Forelimb muscle (tissue), 1 donor: ENCODE results near the gene HNRNPH2. TPM values are rescaled to one million over a fixed set of nuclear protein-coding genes. Genes with fewer than 3 reads are reported as not detected.

ENCODE experiments used
- DNase-seq: peaks from one replicate; pipeline ENCODE4 v3.0.0-alpha.2; 2013; ENCODE audit warnings: low read depth
- polyA plus RNA-seq: library from polyadenylated mRNA; unstranded; fragments of 120-200 nt; gene quantifications from one replicate; pipeline ENCODE4 v1.2.1, GENCODE V29; 2013; ENCODE audit not compliant: insufficient read length

The HNRNPH2 gene, protein sequence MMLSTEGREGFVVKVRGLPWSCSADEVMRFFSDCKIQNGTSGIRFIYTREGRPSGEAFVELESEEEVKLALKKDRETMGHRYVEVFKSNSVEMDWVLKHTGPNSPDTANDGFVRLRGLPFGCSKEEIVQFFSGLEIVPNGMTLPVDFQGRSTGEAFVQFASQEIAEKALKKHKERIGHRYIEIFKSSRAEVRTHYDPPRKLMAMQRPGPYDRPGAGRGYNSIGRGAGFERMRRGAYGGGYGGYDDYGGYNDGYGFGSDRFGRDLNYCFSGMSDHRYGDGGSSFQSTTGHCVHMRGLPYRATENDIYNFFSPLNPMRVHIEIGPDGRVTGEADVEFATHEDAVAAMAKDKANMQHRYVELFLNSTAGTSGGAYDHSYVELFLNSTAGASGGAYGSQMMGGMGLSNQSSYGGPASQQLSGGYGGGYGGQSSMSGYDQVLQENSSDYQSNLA
- polyA plus RNA-seq: 58.0 TPM

DNA sequence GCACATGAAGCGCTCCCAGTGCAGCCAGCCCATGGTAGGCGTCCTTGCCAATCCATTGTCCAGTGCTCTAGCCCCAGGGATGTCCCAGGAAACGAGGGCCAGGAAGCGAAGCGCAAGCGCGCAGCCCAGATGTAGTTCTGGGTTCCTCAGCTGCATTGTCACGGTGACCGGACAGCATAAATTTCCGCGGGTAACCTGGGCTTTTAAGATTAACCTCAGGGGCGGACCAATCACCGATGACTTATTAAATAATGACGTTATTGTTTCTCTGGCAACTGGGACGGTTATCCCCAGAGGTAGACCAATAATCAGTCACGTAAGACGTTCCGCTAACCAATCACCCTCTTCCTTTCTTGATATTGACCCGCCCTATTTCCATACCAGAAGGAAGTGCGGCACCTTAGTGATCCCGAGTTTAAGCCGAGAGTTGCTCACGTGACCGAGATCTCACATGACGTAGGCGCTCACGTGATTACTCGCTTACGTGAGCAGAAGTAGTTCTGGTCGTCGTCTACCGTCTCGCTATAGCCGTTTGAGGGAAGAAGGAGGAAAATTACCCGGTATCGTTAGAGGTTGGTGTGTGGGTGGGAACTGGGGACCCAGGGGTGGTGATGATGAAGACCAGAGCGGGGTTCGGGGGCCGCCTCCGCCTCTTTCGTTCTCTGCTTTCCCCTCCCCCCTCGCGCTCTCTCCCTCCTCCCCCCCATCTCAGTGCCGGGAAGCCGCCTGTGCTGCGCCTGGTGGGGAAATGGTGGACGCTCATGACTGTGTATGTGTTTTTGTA is at the start of gene HNRNPH2, which contains the start of gene GLA:
HNRNPH2 (plus strand) TSS at position 475 of the 784 bp plus-strand sequence. CDS start 3,767 bp downstream, outside the sequence.
GLA (minus strand) TSS at position 178 of the 784 bp plus-strand sequence; CDS start at position 156, 22 bp downstream.
- DNase-seq: peak; percentile 96

DNA sequence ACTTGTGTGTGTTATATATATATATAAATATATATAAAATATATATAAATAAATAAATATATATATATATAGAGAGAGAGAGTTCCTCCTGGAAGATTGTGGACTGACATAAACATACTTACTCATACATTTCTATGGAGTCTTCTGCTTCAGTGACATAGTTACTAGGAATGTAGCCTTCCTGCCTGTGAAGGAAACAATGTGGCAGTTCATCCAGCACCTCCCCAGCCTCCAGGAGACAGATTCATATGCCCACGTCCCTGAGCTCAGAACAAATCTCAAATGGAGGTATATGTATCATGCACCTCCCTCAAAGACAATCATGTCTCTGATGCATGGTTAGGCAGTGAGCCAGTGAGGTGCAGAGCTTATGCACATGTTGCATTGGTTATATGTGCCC is 48.1 kb upstream of the HNRNPH2 start:
- DNase-seq: no peak

DNA sequence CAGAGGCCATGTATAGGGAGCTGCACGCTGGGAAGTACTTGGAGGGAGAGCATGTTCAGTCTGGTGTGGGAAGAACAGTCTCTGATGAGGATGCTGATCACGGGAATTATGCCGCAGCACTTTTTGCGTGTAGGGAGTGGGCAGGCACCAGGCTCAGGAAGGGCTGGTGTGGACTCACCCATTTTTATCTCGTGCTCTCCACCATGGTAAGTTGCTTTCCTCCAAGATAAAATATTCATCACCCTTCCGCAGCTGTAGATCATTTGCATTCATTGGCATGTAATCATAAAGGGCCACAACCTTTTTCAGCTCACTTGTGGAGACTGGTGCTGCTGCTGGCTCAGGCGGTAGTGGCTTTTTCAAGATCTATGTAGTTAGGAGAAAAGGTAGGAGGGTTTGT is 47.6 kb upstream of the HNRNPH2 start:
- no peak for DNase-seq

DNA sequence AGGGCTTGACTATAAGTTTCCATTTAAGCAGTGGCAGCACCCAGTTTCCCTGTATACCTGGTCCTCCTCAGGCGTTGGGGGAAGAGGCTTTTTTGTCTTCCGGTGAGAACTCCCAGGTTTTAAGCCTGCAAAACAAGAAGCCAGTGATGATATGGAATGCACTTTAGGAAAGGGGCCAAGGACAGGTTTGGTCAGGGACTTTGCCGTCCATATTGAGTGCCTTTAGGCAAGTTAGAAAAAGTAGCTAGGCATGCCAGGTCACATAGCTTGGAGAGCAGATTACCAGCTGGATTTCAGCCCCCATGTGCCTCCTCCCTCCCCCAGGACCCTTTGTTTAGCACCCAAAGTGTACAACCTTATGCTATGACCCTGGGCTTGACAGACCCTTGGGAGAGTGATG is 45.9 kb upstream of the HNRNPH2 start:
- no peak for DNase-seq

DNA sequence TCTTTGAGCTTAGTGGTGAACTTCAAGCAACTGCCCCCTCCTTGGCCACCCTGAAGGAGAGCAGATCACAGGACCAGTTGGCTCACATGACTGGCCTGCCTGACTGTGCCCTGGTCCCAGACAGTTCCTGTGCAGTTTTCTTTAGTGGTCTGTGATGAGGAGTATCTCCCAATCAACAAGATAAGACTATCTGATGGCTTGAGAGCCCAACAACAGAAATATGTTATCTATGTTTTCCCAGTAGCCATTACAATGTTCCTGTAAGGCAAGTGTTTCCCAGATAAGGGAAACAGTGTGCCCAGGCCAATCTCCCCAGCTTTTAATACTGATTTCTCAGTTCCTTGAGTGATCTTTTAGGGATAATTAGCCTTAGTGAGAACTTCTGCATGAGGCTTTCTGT is 45.3 kb upstream of the HNRNPH2 start:
- DNase-seq: no peak

DNA sequence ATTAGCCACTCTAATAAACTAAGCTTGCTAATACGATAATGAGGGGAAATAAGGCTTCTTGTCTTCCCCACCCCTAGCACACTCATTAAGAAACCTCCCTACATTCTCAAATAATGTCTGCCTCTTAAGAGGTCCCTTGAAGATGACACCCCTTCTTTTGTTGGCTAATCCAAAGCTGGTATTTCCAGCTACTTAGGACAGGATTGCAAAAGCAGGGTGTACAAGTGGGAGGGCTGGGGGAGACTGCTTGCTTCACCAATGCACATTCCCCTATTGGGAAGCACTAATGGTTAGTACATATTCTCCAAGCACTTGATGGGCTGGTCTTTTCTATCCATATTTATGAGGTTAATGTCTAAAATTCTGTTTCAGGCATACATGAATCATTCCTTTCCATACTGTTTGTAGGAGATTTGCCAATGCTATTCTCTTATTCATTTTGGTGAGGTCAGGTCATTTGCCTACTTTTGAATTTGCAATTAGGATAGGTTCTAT is 42.7 kb upstream of the HNRNPH2 start:
- no peak for DNase-seq

DNA sequence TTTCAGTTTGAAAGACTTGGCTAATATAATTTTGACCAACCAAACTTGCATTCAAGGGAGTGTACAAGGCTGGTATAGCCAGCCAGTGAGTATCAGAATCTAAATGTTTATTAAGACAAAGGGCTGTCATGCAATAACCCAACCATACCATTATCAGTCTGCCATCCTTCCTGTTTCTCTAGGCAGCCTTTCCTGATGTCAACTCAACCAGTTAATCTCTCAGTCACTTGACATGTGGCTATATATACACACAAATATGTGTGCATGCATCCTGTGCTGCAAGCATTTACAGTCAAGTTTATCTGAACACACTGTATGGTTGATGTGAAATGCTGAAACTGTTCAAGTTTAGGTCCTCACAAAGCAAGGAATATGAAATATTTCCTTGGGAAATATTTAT is 39.2 kb upstream of the HNRNPH2 start:
- DNase-seq: no peak

DNA sequence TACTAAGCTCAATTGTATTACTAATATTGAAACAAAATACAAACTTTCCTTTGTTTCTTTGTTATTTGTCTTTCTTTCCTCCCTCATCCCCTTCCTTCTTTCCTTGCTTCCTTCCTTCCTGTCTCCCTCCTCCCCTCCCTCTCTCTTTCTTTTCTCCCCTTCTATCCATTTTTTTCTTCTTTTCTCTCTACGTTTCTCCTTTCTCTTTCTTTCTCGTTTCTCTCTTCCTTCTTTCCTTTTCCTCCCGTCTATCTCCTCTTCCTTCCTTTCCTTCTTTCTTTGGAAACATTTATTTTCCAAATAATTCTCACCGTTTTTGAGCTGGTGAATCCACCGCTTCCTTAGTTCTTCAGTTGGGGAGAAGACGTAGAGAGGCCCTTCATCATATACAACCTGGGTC is 38.3 kb upstream of the HNRNPH2 start:
- no peak for DNase-seq

DNA sequence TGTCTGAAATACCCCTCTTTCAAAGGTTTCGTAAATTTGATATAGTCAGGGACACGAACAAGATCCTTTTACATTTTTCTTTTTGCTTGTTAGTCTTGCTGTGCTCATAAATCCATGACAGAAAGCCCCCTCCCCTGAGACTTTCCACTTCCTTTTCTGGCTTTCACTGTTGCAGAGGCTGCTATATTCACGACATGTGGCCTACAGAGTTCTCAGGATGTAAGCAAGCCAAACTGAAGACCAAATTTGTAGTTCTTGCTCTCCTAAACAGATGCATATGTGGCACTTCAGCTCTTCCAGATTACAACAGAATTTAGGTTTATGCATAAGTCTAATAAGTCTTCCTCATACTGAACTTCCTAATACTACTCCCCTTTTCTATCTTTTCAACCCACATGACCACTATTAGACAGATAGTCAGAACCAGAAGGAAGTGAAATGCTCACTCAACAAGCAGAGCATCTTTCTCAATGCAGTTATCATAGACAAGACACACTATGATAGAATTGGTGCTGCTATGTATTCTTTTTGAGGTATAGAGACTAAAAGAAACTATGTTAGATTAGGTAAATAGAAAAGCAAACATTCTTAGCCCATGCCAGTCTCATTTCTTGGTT is 37.0 kb upstream of the HNRNPH2 start:
- DNase-seq: no peak

DNA sequence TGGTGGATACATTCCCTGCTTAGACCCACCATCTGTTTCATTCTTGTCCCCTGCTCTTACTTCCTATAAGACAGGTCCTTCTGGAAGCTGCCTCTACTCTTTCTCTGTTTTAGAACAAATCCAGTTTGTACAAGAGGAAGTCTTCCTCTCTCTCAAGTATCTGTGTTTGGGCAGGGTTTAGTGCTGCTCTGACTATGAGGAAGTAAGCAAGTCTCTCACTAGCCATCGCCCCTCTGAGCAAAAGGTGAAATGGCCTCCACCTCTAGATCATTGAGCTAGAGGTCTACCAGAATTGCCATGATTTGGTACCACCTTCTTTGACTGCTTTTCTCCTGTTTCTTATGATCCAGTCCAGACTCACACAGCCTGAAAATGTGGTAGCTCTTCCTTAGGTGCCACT is 30.5 kb upstream of the HNRNPH2 start:
- no peak for DNase-seq

DNA sequence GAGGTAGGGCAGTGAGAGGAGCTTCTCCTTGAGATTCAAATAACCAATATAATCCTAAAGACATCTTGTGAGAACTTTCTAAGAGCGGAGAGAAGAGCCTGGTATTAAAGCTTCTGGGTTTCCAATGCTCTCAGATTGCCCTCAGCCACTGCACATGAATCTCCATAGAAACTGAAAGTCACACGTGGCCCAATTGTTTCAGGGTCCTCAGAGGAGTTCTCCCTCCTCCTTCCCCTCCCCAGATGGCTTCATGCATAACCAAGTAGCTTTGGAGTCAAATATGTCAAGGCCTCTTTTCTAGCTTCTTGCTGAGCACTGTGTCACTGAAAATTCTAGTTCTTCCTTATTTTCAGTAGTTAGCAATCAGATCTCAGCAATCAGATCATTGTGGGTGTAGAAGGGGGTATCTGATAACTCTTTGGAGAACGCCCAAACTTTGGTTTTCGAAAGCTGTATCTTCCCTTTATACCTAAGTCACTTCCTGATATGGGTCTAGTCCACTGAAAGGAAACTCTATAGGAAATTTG is 24.3 kb upstream of the HNRNPH2 start:
- no peak for DNase-seq

DNA sequence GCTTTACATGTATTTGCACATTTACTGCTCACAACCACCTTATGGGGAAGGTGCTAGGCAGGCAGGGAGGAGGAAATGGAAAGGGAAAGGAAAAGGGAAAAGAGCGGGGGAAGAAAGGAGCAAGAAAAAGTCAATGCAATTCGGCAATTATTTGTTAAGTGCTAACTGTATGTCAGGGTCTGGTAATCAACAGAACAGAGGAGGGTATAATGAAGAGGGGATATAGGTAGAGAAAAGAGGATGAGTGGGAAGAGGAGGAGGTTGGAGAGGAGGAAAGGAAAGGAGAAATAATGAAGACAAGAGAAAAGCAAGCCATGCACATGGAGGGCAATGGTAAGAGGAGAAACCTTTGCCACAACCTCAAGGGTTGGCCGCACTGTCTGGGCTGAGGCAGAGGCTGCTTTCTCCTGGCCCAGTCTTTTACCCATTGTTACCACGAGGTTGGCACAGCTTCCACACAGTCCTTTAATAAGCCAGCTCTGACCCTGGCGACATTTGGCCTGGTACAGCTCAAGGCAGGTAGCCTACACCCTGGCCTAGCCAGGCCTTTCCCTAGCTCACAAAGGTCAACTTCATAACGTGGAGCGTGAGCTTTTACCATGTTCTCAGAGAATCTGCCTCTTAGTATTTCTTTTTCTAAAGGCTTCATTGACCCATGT is 22.9 kb upstream of the HNRNPH2 start:
- DNase-seq: no peak

DNA sequence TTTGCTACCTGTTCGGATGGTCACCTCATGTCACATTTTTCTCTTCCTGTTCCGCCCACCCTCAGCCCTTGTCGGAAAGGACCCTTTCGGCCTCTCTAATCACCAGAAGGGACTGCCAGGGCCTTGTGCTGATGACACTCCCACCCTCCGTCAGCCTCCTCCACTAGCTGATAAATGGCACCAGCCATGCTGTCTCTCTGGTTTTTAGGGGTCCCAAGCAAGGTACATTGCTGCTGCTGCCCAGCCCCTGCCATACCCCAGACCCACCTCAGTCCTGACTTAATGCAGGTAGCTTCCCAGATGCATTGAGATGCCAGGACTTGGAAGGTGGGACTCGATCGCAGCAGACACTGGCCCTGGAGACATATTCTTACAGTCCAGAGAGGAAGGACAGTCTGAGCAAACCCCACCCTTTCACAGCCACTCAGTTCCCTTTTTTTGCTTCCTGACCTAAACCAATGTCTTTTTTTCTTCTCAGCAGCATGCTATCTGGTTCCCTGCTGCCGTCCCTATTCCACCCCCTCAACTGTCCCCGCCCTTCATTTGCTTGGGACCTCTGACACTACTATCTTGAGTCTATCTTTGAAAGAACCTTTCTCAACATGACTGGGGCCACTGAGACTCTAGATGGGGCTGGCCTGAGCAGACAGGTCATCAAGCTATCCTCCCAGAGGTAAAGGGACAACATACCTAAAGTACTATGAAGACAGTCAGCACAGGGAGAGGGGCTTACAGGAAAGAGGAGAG is 22.1 kb upstream of the HNRNPH2 start, which contains the start of gene BTK:
BTK (minus strand) TSS at position 397 of the 747 bp plus-strand sequence. CDS start 10,907 bp downstream, outside the sequence.
- no peak for DNase-seq

DNA sequence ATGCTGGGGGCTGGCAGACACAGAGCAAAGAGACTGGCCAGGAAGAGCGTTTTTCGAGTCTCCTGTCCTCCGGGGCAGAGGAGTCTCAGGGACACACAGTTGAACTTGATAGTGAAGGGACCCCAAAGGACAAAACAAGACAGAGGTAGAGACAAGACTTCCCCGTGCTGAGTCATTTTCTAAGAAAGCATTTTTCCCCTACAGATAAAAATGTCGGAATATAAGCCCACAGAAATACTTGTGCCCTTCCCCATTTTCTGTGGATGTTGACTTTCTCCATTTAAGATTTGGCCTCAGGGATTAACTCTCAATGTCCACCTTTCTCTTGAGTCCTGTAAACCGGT is 21.5 kb upstream of the HNRNPH2 start:
- DNase-seq: no peak

DNA sequence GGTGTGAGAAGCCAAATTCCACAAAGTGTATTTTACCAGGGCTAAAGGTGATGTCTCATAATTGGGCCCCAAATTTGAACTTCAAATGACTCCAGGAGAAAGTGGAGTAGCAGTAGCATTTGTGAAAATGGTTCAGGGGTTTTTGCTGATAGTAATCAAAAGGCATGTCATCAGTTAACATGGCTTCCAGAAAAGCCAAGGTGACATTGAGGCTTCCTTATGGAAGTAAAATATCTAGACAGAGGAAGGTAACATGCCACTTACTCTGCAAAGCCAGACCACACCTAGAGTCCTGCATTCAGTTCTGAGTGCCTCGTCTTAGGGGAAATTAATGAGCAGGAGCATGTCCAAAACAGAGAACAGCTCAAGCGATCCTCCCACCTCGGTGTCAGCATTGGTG is 19.4 kb upstream of the HNRNPH2 start:
- DNase-seq: no peak

DNA sequence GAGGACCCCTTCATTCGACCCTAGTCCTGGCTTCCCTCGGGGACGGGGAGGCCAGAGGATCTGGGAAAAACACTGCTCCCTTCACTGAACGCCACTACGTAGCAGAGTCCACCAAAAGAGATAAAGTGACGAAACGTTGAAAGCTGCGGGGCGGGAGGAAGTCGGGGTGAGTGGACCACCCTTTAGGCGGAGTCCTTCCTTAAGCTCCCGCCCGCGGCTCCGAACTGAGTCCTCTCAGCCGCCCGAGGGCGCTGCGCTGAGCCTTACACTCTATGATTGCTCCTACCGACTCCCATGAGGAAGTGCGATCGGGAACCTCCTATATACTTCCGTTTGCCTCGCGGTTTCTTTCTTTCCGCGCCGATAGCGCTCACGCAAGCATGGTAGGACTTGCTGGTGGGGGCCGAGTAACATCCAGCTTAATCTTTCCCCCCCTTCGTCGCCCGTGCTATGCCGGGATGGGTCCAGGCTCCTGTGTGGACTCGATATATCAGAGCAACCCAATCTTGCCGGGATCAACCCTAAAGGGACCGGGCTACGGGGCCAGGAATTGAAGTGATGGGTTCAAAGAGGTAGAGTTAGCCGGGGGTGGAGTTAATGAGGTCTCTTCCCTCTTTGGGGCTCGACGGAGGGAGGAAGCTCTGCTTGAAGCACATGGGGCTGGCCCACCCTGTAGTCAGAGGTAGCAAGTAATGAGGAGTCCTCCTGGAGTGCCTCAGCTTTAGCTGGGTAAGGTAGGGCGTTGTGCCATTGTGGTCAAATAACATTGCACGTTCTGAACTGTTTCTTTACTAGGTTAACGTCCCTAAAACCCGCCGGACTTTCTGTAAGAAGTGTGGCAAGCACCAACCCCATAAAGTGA is 17.1 kb upstream of the HNRNPH2 start, which contains the start of gene RPL36A:
RPL36A (plus strand) TSS at position 348 of the 862 bp plus-strand sequence; CDS start at position 381, 33 bp downstream.
- DNase-seq: peak; percentile 77

DNA sequence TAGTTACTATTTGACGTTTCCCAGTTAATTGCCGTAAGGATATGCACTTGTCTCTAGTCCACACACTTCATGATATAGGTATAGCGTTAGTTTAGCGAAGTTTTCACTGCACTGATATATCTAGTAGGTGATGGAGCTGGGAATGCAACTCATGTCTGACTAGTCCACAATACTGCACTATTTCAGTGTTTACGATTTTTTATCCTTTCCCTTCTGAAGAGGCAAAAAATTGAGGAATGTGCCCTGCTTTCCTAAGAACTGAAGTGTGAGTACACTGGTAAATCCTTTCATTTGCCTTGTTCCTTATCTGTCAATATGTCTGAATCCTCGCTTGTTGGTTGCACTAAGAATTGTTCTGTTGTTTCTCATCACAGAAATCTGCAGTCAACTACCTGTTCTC is 16.2 kb upstream of the HNRNPH2 start:
- DNase-seq: no peak

DNA sequence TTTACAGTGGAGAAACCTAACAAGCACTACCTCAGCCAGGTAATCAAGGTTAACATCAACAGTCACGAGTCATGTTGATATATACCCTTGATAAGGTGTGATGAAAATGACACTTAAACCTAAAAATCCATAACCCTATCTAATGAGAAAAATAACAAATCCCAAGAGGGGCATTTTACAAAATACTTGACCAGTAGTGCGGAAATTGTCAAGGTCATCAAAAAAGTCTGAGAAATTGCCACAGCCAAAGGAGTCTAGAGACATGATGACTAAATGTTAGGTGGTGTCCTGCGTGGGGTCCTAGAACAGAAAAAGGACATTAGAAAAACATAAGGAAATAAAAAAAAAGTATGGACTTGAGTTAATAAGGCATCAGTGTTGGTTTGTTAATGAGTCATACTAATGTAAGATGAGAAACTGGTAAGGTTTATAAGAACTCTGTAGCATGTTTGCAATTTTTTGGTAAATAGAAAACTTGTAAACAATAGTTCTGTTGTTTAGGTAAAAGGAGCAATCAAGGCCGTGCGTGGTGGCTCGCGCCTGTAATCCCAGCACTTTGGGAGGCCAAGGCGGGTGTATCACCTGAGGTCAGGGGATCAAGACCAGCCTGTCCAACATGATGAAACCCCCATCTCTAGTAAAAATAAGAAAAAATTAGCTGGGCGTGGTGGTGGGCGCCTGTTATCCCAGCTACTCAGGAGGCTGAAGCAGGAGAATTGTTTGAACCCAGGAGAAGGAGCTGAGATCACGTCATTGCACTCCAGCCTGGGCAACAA is 14.3 kb upstream of the HNRNPH2 start:
- DNase-seq: no peak

DNA sequence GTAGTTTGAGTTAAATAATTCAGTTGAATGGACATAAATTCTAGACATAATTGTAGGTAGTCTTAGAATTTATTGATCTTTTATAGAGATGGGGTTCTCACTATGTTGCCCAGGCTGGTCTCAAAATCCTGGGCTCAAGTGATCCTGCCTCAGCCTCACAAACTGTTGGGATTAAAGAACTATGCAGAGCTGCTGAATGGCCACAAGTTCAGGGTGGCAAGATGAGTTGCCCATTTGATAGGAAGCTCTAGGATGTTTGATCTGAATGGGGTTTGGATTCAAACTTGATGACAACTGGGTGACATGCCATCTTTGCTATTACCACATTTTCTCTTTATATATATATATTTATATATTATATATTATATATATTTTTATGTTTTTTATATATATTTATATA is 13.7 kb upstream of the HNRNPH2 start:
- DNase-seq: no peak
